Measurements from ENCODE around the gene SORBS2. TPM values are rescaled to one million over a fixed set of nuclear protein-coding genes. Genes with fewer than 3 reads are reported as not detected.

Gene SORBS2
- total and polyA plus RNA-seq, 8 donors: 9.0 to 908 (median 66.4) TPM

- DNase-seq: no peak
- 77 to 82% (median 79%) methylated on average over 6 of the region's 6 CpGs for WGBS, 5 donors
- Histone ChIP-seq H3K36me3 (no peaks in the 10 kb centered on the region), H3K4me1 (peaks cover 0 to 20% (median 7%) of the 10 kb centered on the region in 4 donors), H3K4me3 (no peak overlapping the region), H3K9me3 (no peaks in the 10 kb centered on the region), H3K27ac (no peak overlapping the region), H3K27me3 (peaks cover 0 to under 1% (median 0%) of the 10 kb centered on the region in 3 donors)
- TF ChIP-seq POLR2AphosphoS5 (IDR thresholded peaks at IDR 0.05): no peak
- no peak for TF ChIP-seq POLR2A (IDR thresholded peaks at IDR 0.05)
- TF ChIP-seq EP300 (IDR thresholded peaks at IDR 0.05): no peak
- TF ChIP-seq CTCF (IDR thresholded peaks at IDR 0.05): no peak
- intact Hi-C loops (cut with DNase I; ENCODE audit: low total_unique reads): no loop called here
Observed at GRCh38 chr4:185546335-185546734, 265.7 kb downstream of the SORBS2 start.

GRCh38 chr4:185542626-185543315, 269.2 kb downstream of the SORBS2 start:
- H3K27ac ChIP-seq: peak overlapping the region in 4 of 5 donors; percentile 46 to 76 (median 64)
- peaks cover 0 to 6% (median 0%) of the 10 kb centered on the region in 3 donors for H3K27me3 ChIP-seq

DNA sequence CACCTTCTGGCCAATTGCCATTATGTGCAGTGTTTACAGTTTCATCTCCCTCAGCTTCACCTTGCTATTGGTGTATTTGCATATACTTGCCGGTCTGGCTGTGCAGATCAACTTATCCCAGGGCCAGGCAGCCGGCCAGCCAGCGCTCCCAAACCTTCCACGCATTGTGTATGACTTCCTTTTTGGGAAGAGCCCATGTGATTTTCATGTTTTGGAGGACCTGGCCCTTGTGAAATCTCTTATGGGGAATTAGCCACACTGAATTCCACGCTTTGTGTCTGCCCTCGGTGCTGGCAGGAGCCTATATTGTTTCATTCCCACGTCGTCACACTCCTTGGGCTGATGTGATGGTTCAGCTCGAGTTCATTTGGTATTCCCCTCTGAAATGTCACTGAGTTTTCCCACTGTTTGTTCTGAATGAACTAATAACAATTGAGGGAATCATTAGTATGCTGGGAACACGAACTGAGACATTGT, 270.7 kb downstream of the SORBS2 start:
- DNase-seq: peak in 1 of 2 donors; percentile 73
- peak overlapping the region; percentile 12 to 76 (median 64) for H3K27ac ChIP-seq
- WGBS, 5 donors: 26 to 47% (median 41%) methylated on average over 10 of the region's 10 CpGs
- no peak overlapping the region for H3K4me3 ChIP-seq
- peaks cover 0 to 8% (median 0%) of the 10 kb centered on the region in 3 donors for H3K27me3 ChIP-seq
- no peaks in the 10 kb centered on the region for H3K36me3 ChIP-seq
- intact Hi-C loops (cut with DNase I; ENCODE audit: low total_unique reads): no loop called here
- H3K4me1 ChIP-seq: peaks cover 1 to 39% (median 13%) of the 10 kb centered on the region in 4 donors
- no peaks in the 10 kb centered on the region for H3K9me3 ChIP-seq
- TF ChIP-seq EP300 (IDR thresholded peaks at IDR 0.05) (no peak), CTCF (IDR thresholded peaks at IDR 0.05) (no peak), POLR2AphosphoS5 (IDR thresholded peaks at IDR 0.05) (peak in 2 of 3 donors; percentile 38 to 39)

More at GRCh38 chr4:185542626-185543315, 269.2 kb downstream of the SORBS2 start:
- H3K4me3 ChIP-seq: no peak overlapping the region
- DNase-seq: peak; percentile 34 to 90
- peaks cover 0 to 33% (median 9%) of the 10 kb centered on the region in 4 donors for H3K4me1 ChIP-seq
- 62 to 75% (median 73%) methylated on average over 14 of the region's 14 CpGs for WGBS, 5 donors
- no peaks in the 10 kb centered on the region for H3K9me3 ChIP-seq
- TF ChIP-seq CTCF (IDR thresholded peaks at IDR 0.05) (no peak), POLR2AphosphoS5 (IDR thresholded peaks at IDR 0.05) (peak; percentile 32 to 74 (median 54)), POLR2A (IDR thresholded peaks at IDR 0.05) (no peak)
- intact Hi-C loops (cut with DNase I; ENCODE audit: low total_unique reads): no loop called here
- H3K36me3 ChIP-seq: no peaks in the 10 kb centered on the region

GRCh38 chr4:185540487-185541120, 271.4 kb downstream of the SORBS2 start:
- Histone ChIP-seq H3K4me1 (peaks cover 7 to 46% (median 19%) of the 10 kb centered on the region in 4 donors), H3K4me3 (no peak overlapping the region), H3K27ac (peak overlapping the region in 4 of 5 donors; percentile 46 to 76 (median 64)), H3K36me3 (no peaks in the 10 kb centered on the region), H3K9me3 (no peaks in the 10 kb centered on the region), H3K27me3 (peaks cover 0 to 15% (median 5%) of the 10 kb centered on the region in 3 donors)
- 56 to 70% (median 62%) methylated on average over 3 of the region's 3 CpGs for WGBS, 5 donors
- TF ChIP-seq POLR2A (IDR thresholded peaks at IDR 0.05): no peak
- no peak for TF ChIP-seq POLR2AphosphoS5 (IDR thresholded peaks at IDR 0.05)
- no peak for TF ChIP-seq EP300 (IDR thresholded peaks at IDR 0.05)
- TF ChIP-seq CTCF (IDR thresholded peaks at IDR 0.05): no peak
- no peak for DNase-seq
- intact Hi-C loops (cut with DNase I; ENCODE audit: low total_unique reads): no loop called here
